Neuron (in vitro differentiated cells): ENCODE data around the gene ERC1.
"Not testable (repeated sequence)": the region's sequence is repeated elsewhere in the genome, so short reads cannot be mapped to it uniquely, and the experiment has no call there.

ENCODE experiments used
- H2AFZ ChIP-seq: one replicate; pipeline ENCODE4 v1.6.1; 2013; ENCODE audit warnings: low read depth, mild to moderate bottlenecking, inconsistent platforms, low read length, moderate library complexity
- H3K27me3 ChIP-seq: one replicate; pipeline ENCODE4 v1.6.1; 2013; ENCODE audit warnings: low read length; ENCODE audit not compliant: insufficient read depth
- H3K36me3 ChIP-seq: one replicate; pipeline ENCODE4 v1.6.1; 2013; ENCODE audit warnings: low read length; ENCODE audit not compliant: insufficient read depth
- H3K4me1 ChIP-seq: one replicate; pipeline ENCODE4 v1.6.1; 2013; ENCODE audit warnings: low read length; ENCODE audit not compliant: insufficient read depth
- H3K4me3 ChIP-seq: 2 replicates; pipeline ENCODE4 v1.5.1; 2013; ENCODE audit warnings: mild to moderate bottlenecking, low read length, moderate library complexity
- H3K9me3 ChIP-seq: one replicate; pipeline ENCODE4 v1.6.1; 2013; ENCODE audit warnings: low read length

Gene ERC1

DNA sequence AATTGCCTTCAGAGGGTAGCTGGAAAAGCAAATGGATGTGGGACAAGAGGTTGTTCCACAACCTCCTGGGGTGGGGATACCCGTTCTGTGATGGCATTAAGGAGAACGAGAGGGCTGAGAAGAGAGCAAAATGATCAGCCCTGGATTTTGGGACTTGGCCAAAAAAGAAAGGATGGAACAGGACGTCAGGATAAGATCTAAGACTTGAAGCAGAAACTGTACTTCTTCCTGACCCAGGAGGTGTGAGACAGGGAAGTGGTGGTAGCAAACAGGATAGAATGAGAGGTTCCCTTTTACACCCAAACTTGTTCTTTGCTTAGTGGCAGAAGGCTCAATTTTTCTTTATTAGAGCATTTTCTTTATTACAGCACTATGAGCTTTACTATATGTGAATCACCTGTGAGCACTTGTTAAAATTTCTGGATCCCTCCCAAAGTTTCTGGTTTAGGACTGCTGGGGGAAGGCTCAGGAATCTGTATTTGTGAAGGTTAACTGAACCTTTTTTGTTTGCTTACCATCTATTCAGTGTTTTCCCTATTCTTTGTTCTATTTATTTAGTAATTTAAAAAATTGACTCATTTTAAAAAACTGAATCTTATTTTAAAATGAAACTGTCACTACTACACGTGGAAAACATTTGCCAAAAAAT lies 59.2 kb downstream of the ERC1 start:
- no peak overlapping the region for H2AFZ ChIP-seq
- no peaks in the 10 kb centered on the region for H3K27me3 ChIP-seq
- no peaks in the 10 kb centered on the region for H3K36me3 ChIP-seq
- H3K9me3 ChIP-seq, result no peaks in the 10 kb centered on the region
- no peak overlapping the region for H3K4me3 ChIP-seq
- peaks cover 35% of the 10 kb centered on the region for H3K4me1 ChIP-seq

DNA sequence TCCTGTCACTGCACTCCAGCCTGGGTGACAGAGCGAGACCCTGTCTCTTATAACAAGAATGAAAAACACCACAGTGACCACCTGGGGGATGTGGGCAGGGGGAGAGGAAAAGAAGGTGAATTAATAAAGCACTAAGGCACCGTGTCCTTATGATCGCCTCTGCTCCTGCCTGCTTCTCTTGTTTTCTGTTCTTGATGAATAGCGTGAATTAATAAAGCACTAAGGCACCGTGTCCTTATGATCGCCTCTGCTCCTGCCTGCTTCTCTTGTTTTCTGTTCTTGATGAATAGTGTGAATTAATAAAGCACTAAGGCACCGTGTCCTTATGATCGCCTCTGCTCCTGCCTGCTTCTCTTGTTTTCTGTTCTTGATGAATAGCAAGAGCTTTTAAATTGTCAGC lies 60.6 kb downstream of the ERC1 start:
- not testable (repeated sequence) for H3K4me3 ChIP-seq, H3K9me3 ChIP-seq, H3K27me3 ChIP-seq, H2AFZ ChIP-seq, H3K36me3 ChIP-seq
- H3K4me1 ChIP-seq, result peaks cover 47% of the 10 kb centered on the region

DNA sequence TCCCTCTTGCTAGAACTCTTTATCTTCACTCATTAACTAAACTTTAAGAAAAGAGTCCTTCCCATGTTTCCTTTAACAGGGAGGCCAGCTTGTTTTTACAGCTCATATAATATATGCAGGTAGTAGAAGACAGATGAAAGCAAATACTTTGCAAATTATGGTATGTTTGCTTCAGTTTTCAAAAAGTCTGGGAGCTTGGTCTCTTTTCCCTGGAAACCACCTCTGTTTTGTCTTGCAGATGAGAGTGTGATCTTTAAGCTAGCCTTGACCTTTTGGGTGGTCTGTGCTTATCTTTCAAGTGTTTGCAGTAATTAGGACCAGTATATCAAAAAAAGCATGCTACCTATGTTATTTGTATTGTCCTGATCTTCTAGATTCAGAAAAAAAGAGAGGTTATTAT lies 62.7 kb downstream of the ERC1 start:
- H2AFZ ChIP-seq, result no peak overlapping the region
- no peaks in the 10 kb centered on the region for H3K27me3 ChIP-seq
- no peaks in the 10 kb centered on the region for H3K36me3 ChIP-seq
- no peaks in the 10 kb centered on the region for H3K9me3 ChIP-seq
- H3K4me1 ChIP-seq, result peaks cover 47% of the 10 kb centered on the region
- H3K4me3 ChIP-seq, result no peak overlapping the region

DNA sequence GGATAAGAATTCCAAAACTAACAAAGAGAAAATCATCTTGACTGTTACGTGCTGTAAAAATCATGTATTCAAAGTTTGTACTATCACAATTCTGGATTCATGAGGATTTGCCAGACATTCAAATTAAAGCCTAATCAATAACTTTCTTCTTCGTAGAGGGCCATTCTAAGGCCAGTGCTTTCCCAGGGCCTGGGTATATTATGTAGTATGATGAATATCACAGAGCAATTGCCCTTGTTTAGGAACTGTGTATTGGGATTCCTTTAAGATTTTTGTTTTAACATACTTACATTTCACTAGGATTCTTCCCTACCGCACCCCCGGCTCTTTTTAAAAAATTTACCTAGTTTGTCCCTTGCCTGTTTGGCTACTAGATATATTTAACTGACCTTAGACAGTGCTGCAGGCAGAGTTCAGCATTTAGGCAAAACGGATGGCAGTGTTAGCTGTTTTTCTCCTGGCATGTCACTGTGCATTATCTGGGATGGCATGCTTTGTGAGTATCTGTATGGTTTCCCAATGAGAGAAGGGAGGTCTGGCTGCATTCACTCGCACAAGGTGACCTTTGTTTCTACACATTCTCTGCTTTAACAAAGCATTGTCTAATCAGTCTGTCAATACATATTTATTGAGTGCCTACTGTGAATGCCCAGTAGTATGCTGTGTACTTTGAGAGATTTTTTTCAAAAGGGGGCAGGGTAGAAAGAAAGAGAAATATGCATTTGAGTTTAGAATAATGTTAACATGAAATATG lies 63.3 kb downstream of the ERC1 start:
- no peaks in the 10 kb centered on the region for H3K27me3 ChIP-seq

DNA sequence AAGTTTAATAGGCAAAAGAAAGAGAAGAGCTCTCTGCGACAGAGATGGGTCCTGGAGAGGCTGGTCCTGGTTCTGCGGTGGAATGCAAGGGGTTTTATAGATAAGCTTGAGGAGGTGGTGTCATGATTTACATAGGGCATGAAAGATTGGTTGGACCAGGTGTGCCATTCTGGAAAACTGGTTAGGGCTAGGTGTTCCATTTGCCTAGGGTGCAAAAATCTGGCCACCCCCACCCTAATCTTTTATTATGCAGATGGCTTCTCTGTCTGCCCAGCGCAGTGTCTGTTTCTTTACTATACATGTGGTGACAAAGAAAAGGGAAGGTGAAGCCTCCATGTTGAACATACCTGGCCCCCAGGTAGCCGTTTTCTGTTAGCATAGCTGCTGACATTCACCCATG lies 65.4 kb downstream of the ERC1 start:
- no peak overlapping the region for H2AFZ ChIP-seq
- H3K4me3 ChIP-seq, result no peak overlapping the region
- peaks cover 5% of the 10 kb centered on the region for H3K9me3 ChIP-seq
- no peaks in the 10 kb centered on the region for H3K36me3 ChIP-seq
- H3K27me3 ChIP-seq, result no peaks in the 10 kb centered on the region
- peaks cover 47% of the 10 kb centered on the region for H3K4me1 ChIP-seq

More for the DNA sequence above, 63.3 kb downstream of the ERC1 start:
- H3K4me3 ChIP-seq, result no peak overlapping the region
- no peak overlapping the region for H2AFZ ChIP-seq
- peaks cover 2% of the 10 kb centered on the region for H3K9me3 ChIP-seq
- peaks cover 47% of the 10 kb centered on the region for H3K4me1 ChIP-seq
- H3K36me3 ChIP-seq, result no peaks in the 10 kb centered on the region

DNA sequence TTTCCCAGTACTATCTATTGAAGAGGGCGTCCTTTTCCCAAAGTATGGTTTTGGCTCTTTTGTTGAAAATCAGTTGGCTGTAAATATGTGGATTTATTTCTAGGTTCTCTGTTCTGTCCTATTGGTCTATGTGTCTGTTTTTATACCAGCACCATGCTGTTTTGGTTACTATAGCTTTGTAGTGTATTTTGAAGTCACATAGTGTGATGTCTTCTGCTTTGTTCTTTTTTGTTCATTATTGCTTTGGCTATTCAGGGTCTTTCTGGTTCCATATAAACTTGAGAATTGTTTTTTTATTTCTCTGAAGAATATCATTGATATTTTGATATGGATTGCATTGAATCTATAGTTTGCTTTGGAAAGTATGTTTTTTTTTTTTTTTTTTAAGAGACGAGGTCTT lies 67.4 kb downstream of the ERC1 start:
- Histone ChIP-seq H3K4me1 (peaks cover 29% of the 10 kb centered on the region), H2AFZ (no peak overlapping the region), H3K27me3 (no peaks in the 10 kb centered on the region), H3K36me3 (no peaks in the 10 kb centered on the region), H3K4me3 (no peak overlapping the region), H3K9me3 (peaks cover 8% of the 10 kb centered on the region)

DNA sequence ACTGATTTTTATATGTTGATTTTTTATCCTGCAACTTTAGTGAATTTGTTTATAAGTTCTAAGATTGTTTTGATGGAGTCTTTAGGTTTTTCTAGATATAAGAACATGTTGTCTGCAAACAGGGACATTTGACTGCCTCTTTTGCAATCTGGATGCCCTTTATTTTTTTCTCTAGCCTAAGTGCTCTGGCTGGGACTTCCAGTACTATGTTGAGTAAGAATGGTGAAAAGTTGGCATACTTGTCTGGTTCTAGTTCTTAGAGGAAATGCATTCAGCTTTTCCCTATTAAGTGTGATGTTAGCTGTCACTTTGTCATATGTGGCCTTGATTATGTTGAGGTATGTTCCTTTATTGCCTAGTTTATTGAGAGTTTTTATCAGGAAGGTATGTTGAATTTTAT lies 68.1 kb downstream of the ERC1 start:
- no peaks in the 10 kb centered on the region for H3K27me3 ChIP-seq
- peaks cover 22% of the 10 kb centered on the region for H3K4me1 ChIP-seq
- H3K36me3 ChIP-seq, result no peaks in the 10 kb centered on the region
- no peak overlapping the region for H3K4me3 ChIP-seq
- no peak overlapping the region for H2AFZ ChIP-seq
- H3K9me3 ChIP-seq, result peaks cover 9% of the 10 kb centered on the region

DNA sequence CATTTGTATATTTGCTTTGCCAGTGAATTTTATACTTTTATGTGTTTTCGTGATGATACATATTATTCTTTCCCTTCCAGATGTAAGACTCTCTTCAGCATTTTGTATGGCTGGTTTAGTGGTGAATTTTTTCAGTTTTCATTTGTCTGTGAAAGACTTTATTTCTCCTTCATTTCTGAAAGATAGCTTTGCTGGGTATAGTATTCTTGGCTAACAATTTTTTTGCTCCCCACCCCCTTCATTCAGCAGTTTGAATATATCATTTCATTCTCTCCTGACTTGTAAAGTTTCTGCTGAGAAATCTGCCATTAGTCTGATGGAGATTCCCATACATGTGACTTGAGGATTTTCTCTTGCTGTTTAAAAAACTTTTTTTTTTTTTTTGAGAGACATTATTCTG lies 72.8 kb downstream of the ERC1 start:
- Histone ChIP-seq H2AFZ (no peak overlapping the region), H3K4me3 (no peak overlapping the region), H3K9me3 (peaks cover 11% of the 10 kb centered on the region), H3K36me3 (no peaks in the 10 kb centered on the region), H3K4me1 (no peaks in the 10 kb centered on the region), H3K27me3 (no peaks in the 10 kb centered on the region)

DNA sequence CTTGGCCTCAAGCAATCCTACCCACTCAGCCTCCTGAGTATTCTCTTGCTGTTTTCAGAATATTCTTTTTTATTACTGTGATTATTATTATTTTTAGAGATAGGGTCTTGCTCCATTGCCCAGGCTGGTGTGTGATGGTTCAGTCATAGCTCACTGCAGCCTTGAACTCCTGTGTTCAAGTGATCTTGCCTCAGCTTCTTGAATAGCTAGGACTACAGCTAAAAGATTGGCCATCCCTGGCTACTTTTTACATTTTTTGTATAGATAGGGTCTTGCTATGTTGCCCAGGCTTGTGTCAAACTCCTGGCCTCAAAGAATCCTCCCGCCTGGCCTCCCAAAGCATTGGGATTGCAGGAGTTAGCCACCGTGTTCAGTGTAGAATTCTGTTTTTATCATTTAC lies 73.3 kb downstream of the ERC1 start:
- Histone ChIP-seq H3K4me1 (no peaks in the 10 kb centered on the region), H3K27me3 (no peaks in the 10 kb centered on the region), H3K4me3 (no peak overlapping the region), H3K9me3 (peaks cover 9% of the 10 kb centered on the region), H2AFZ (no peak overlapping the region), H3K36me3 (no peaks in the 10 kb centered on the region)

DNA sequence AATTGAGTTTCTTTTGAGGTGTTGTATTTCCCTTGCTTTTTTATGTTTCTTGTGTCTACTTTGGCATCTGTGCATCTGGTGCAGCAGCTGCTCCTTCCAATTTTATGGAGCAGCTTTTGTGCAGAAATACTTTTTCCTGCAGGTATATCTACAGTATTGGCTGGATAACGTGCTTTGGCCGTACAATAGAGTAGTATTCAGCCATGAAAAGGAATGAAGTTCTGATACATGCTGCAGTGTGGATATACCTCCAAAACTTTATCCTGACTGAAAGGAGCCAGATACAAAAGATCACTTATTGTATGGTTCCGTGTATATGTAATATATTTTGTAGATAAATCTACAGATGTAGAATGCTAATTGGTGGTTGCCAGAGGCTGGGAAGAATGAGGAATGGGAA lies 74.6 kb downstream of the ERC1 start:
- Histone ChIP-seq H3K4me3 (no peak overlapping the region), H3K36me3 (no peaks in the 10 kb centered on the region), H3K27me3 (no peaks in the 10 kb centered on the region), H3K4me1 (no peaks in the 10 kb centered on the region), H3K9me3 (peaks cover 6% of the 10 kb centered on the region), H2AFZ (no peak overlapping the region)

DNA sequence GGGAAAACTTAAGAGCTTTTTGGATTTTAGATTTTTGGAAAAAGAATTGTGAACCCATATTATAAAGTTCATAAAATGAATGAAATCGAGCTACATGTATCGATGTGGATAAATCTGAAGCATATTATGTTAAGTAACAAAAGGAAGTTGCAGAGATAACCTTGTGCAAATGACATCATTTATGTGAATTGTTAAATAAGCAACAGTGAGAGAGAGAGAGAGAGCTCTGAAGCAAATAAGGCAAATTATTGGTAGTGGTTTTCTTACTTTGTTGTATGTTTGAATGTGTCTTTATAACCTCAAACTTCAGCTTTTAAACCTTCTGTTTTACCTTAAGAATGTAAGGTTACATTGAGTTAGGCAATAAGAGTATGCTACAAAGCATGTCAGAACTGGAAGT lies 78.8 kb downstream of the ERC1 start:
- Histone ChIP-seq H3K9me3 (no peaks in the 10 kb centered on the region), H3K36me3 (no peaks in the 10 kb centered on the region), H3K4me1 (no peaks in the 10 kb centered on the region), H3K4me3 (no peak overlapping the region), H2AFZ (no peak overlapping the region), H3K27me3 (no peaks in the 10 kb centered on the region)

DNA sequence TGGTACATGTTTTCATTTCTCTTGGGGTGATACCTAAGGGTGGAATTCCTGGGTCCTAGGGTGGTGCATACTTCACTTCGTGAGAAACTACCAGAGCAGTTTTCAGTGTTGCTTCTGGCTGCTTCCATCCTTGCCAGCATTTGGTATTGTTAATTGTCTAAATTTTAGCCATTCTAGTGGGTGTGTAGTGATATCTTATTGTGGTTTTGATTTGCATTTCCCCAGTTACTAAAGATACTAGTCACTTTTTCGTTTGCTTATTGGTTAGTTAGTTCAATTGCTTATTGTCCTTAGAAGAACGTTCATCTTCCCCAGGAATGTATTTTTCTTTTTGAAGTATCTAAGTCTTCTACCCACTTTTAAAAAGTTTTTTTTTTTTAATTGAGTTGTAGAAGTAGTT lies 80.2 kb downstream of the ERC1 start:
- no peaks in the 10 kb centered on the region for H3K9me3 ChIP-seq
- no peaks in the 10 kb centered on the region for H3K4me1 ChIP-seq
- no peak overlapping the region for H3K4me3 ChIP-seq
- H3K27me3 ChIP-seq, result no peaks in the 10 kb centered on the region
- H3K36me3 ChIP-seq, result no peaks in the 10 kb centered on the region
- H2AFZ ChIP-seq, result no peak overlapping the region

DNA sequence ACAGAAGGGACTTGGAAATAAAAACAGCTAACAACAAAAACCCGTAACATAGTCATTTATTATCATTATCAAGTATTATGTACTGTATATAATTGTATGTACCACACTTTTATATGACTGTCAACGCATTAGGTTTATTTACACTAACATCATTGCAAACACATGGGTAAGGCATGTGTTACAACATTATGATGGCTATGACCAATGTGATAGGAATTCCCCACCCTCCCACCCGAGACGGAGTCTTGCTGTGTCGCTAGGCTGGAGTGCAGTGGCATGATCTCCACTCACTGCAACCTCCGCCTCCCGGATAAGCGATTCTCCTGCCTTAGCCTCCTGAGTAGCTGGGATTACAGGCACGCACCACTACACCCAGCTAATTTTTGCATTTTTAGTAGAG lies 82.6 kb downstream of the ERC1 start:
- H3K9me3 ChIP-seq, result no peaks in the 10 kb centered on the region
- no peak overlapping the region for H3K4me3 ChIP-seq
- H3K4me1 ChIP-seq, result no peaks in the 10 kb centered on the region
- H3K27me3 ChIP-seq, result no peaks in the 10 kb centered on the region
- no peak overlapping the region for H2AFZ ChIP-seq
- H3K36me3 ChIP-seq, result no peaks in the 10 kb centered on the region
